Measurements from ENCODE around the gene CLDN14.

The CLDN14 gene

GRCh38 chr21:36517366-36518075 lies 37.6 kb upstream of the CLDN14 start:
- no peak for TF ChIP-seq CTCF (IDR thresholded peaks at IDR 0.05)

DNA sequence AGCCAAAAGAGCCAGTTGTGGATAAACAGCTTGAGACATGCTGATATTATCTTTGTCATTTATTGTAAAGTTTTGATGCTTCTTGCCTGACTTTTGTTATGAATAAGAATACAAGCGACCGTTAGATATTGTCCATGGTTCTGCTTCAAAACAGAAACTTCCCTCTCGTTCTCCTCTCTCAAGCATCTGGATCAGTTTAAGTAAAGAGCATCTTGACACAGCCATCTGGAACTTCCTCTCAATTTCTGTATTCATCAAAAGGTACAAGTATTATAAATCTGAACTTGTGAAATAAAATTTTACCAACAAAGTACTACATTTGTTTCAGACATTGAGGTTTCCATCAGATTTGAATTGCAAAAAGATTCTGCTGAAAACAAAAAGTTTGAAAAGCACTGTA lies 36.4 kb upstream of the CLDN14 start:
- TF ChIP-seq CTCF (IDR thresholded peaks at IDR 0.05), result no peak

DNA sequence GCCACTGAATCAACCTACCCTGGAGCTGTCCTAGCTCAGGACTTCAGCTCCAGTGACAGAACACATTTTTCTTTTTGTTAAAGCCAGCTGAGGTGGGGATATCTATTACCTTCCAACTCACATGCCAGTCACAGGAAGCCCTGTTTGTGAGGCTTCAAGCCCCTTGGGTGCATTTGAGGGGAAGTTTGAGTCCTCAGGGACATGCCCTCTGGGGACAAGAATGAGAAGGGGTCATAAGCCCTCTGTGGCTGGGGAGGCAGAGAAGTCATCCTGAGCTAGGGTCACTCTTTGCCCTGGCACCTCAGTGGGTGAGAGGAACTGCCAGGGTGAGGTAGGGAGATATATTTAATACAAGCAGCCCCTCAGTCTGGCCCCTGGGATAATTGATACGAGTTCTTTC lies 33.5 kb upstream of the CLDN14 start:
- TF ChIP-seq CTCF (IDR thresholded peaks at IDR 0.05), result no peak

- TF ChIP-seq CTCF (IDR thresholded peaks at IDR 0.05), result no peak
These were observed 33.0 kb upstream of the CLDN14 start for GRCh38 chr21:36512971-36513370.

DNA sequence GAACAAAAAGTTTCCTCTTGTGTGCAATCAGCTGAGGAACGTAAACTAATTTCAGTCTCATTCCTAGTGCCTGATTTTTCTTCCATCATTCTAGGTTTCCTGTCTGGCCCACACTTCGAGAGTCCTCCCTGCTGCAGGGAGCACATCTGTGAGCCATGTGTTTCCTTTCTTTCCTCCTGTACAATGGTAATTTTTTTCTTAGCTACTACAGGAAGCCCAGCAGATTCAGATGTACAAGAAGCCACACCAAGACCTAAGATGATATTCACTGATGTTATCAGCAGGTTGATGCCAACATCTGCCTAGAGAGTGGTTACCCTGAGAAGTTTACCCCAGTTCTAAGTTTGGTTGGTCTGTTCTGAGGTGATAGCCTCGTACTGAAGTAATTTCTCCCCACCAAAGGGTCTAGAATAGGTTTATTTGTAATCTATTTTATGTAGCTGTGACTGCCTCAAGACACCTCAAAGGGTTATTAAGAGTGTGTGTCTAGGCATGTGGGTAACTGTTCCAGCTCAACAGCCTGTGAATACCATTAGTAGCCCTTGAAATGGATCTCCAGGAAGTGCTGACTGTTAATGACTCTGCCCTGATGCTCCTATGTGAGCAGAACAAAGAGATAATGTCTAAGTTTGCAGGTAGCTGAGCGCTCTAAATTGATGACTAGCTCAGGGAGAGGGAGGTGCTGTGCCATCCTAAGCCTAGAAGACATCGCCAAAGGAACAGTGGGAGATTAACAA lies 31.7 kb upstream of the CLDN14 start:
- TF ChIP-seq CTCF (IDR thresholded peaks at IDR 0.05), result no peak

GRCh38 chr21:36510911-36511310 lies 31.0 kb upstream of the CLDN14 start:
- TF ChIP-seq CTCF (IDR thresholded peaks at IDR 0.05), result no peak

- TF ChIP-seq CTCF (IDR thresholded peaks at IDR 0.05), result no peak
These were observed 30.2 kb upstream of the CLDN14 start for GRCh38 chr21:36509973-36510664.
